ENCODE data around the gene CRYGD.

Gene CRYGD

GRCh38 chr2:208096080-208096479 is 28.2 kb downstream of the CRYGD start:
- ATAC-seq (replicated peaks; ENCODE audit: extremely low read depth, poor library complexity, severe bottlenecking), result no peak
- H3K36me3 Mint-ChIP-seq (ENCODE audit: insufficient read depth), result peaks cover 3% of the 10 kb centered on the region
- no peaks in the 10 kb centered on the region for H3K9me3 Mint-ChIP-seq
- no peak overlapping the region for H3K4me3 Mint-ChIP-seq
- H3K27ac Mint-ChIP-seq (ENCODE audit: low read depth), result no peak overlapping the region
- no peaks in the 10 kb centered on the region for H3K27me3 Mint-ChIP-seq
- H3K4me1 Mint-ChIP-seq, result peaks cover 4% of the 10 kb centered on the region
- no peak for DNase-seq (ENCODE audit: low spot score in 2 of 2)

- H3K36me3 Mint-ChIP-seq (ENCODE audit: insufficient read depth), result no peaks in the 10 kb centered on the region
- no peak for ATAC-seq (replicated peaks; ENCODE audit: extremely low read depth, poor library complexity, severe bottlenecking)
- no peak overlapping the region for H3K4me3 Mint-ChIP-seq
- no peak overlapping the region for H3K27ac Mint-ChIP-seq (ENCODE audit: low read depth)
- no peaks in the 10 kb centered on the region for H3K4me1 Mint-ChIP-seq
- H3K27me3 Mint-ChIP-seq, result no peaks in the 10 kb centered on the region
- DNase-seq (ENCODE audit: low spot score in 2 of 2), result no peak
- no peaks in the 10 kb centered on the region for H3K9me3 Mint-ChIP-seq
These were observed 31.2 kb downstream of the CRYGD start for GRCh38 chr2:208093128-208093527.

GRCh38 chr2:208092093-208092832 is 32.1 kb downstream of the CRYGD start:
- no peaks in the 10 kb centered on the region for H3K27me3 Mint-ChIP-seq
- ATAC-seq (replicated peaks; ENCODE audit: extremely low read depth, poor library complexity, severe bottlenecking) (no peak), DNase-seq (ENCODE audit: low spot score in 2 of 2) (no peak)
- no peaks in the 10 kb centered on the region for H3K4me1 Mint-ChIP-seq
- no peak overlapping the region for H3K27ac Mint-ChIP-seq (ENCODE audit: low read depth)
- H3K36me3 Mint-ChIP-seq (ENCODE audit: insufficient read depth), result no peaks in the 10 kb centered on the region
- H3K4me3 Mint-ChIP-seq, result no peak overlapping the region
- H3K9me3 Mint-ChIP-seq, result no peaks in the 10 kb centered on the region

- Mint-ChIP-seq H3K36me3 (ENCODE audit: insufficient read depth) (peaks cover 1% of the 10 kb centered on the region), H3K27me3 (no peaks in the 10 kb centered on the region), H3K9me3 (no peaks in the 10 kb centered on the region), H3K4me3 (no peak overlapping the region), H3K27ac (ENCODE audit: low read depth) (no peak overlapping the region), H3K4me1 (no peaks in the 10 kb centered on the region)
- DNase-seq (ENCODE audit: low spot score in 2 of 2) (no peak), ATAC-seq (replicated peaks; ENCODE audit: extremely low read depth, poor library complexity, severe bottlenecking) (no peak)
These were observed 33.9 kb downstream of the CRYGD start for GRCh38 chr2:208090420-208090819.

GRCh38 chr2:208086029-208086428 is 38.3 kb downstream of the CRYGD start:
- Mint-ChIP-seq H3K4me1 (no peaks in the 10 kb centered on the region), H3K27me3 (peaks cover 14% of the 10 kb centered on the region), H3K36me3 (ENCODE audit: insufficient read depth) (peaks cover 4% of the 10 kb centered on the region), H3K4me3 (no peak overlapping the region), H3K27ac (ENCODE audit: low read depth) (no peak overlapping the region), H3K9me3 (no peaks in the 10 kb centered on the region)
- ATAC-seq (replicated peaks; ENCODE audit: extremely low read depth, poor library complexity, severe bottlenecking), result no peak
- no peak for DNase-seq (ENCODE audit: low spot score in 2 of 2)

- Mint-ChIP-seq H3K4me1 (no peaks in the 10 kb centered on the region), H3K27ac (ENCODE audit: low read depth) (no peak overlapping the region), H3K9me3 (no peaks in the 10 kb centered on the region), H3K36me3 (ENCODE audit: insufficient read depth) (peaks cover 4% of the 10 kb centered on the region), H3K27me3 (peaks cover 28% of the 10 kb centered on the region), H3K4me3 (no peak overlapping the region)
- DNase-seq (ENCODE audit: low spot score in 2 of 2) (no peak), ATAC-seq (replicated peaks; ENCODE audit: extremely low read depth, poor library complexity, severe bottlenecking) (no peak)
These were observed 40.5 kb downstream of the CRYGD start for GRCh38 chr2:208083807-208084206.

- no peak for ATAC-seq (replicated peaks; ENCODE audit: extremely low read depth, poor library complexity, severe bottlenecking)
These were observed 47.0 kb downstream of the CRYGD start for GRCh38 chr2:208077276-208077675.

GRCh38 chr2:208074610-208075356 is 49.5 kb downstream of the CRYGD start:
- Mint-ChIP-seq H3K27me3 (peaks cover 64% of the 10 kb centered on the region), H3K4me1 (no peaks in the 10 kb centered on the region), H3K36me3 (ENCODE audit: insufficient read depth) (no peaks in the 10 kb centered on the region), H3K4me3 (no peak overlapping the region), H3K9me3 (no peaks in the 10 kb centered on the region), H3K27ac (ENCODE audit: low read depth) (no peak overlapping the region)
- DNase-seq (ENCODE audit: low spot score in 2 of 2), result no peak
- ATAC-seq (replicated peaks; ENCODE audit: extremely low read depth, poor library complexity, severe bottlenecking), result no peak

More at GRCh38 chr2:208077276-208077675, 47.0 kb downstream of the CRYGD start:
- Mint-ChIP-seq H3K9me3 (no peaks in the 10 kb centered on the region), H3K27me3 (peaks cover 79% of the 10 kb centered on the region), H3K27ac (ENCODE audit: low read depth) (no peak overlapping the region), H3K4me1 (no peaks in the 10 kb centered on the region), H3K36me3 (ENCODE audit: insufficient read depth) (peaks cover 2% of the 10 kb centered on the region), H3K4me3 (no peak overlapping the region)
- DNase-seq (ENCODE audit: low spot score in 2 of 2), result no peak

- DNase-seq (ENCODE audit: low spot score in 2 of 2) (peak; percentile 23 to 24), ATAC-seq (replicated peaks; ENCODE audit: extremely low read depth, poor library complexity, severe bottlenecking) (no peak)
- Mint-ChIP-seq H3K9me3 (no peaks in the 10 kb centered on the region), H3K4me3 (no peak overlapping the region), H3K4me1 (no peaks in the 10 kb centered on the region), H3K27ac (ENCODE audit: low read depth) (no peak overlapping the region), H3K36me3 (ENCODE audit: insufficient read depth) (no peaks in the 10 kb centered on the region), H3K27me3 (peaks cover 40% of the 10 kb centered on the region)
These were observed 52.0 kb downstream of the CRYGD start for GRCh38 chr2:208072250-208072892.
